ENCODE measurements around the gene HPCAL4. TPM values are rescaled to one million over a fixed set of nuclear protein-coding genes. Genes with fewer than 3 reads are reported as not detected.

The HPCAL4 gene
- total RNA-seq, 1 donor from 2014 or later, result 1.1 TPM

DNA sequence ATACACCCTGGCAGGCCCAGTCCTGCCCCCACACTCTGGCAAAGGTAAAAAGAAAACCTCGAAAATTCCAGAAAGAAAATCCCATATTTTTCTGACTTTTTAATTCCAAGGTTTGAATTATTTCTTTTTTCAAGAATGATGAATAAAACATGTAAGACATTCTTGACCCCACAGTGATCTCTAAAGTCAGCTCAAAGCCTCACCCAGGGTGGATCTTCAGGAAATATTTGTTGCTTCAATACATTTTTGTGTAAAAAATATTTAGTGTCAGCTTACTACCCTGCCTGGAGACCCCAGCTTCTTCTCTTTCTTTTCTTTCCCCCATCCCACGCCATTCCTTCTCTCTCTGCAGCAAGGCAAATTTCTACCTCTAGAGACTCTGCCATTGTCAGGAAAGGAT, 12.3 kb downstream of the HPCAL4 start:
- intact Hi-C loops (cut with micrococcal nuclease), result no loop called here

DNA sequence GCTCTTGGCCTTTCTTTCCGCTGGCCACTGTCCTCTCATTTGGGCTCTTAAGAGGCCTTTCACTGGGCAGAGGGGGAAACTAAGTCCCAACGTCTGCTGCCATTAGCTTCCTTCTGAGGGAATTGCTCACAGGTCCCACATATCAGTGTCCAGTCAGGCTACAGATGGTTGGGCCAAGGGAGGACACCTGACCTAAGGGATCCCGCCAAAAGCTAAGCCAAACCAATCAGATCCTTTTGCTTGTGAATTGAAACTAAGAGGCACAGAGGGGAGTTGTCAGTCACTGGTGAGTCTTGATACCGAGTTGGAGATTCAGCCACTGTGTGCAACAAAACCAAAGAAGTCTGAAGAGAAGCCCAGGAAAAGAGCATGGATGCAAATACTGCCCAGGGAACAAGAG, 13.6 kb downstream of the HPCAL4 start:
- intact Hi-C loops (cut with micrococcal nuclease), result no loop called here

DNA sequence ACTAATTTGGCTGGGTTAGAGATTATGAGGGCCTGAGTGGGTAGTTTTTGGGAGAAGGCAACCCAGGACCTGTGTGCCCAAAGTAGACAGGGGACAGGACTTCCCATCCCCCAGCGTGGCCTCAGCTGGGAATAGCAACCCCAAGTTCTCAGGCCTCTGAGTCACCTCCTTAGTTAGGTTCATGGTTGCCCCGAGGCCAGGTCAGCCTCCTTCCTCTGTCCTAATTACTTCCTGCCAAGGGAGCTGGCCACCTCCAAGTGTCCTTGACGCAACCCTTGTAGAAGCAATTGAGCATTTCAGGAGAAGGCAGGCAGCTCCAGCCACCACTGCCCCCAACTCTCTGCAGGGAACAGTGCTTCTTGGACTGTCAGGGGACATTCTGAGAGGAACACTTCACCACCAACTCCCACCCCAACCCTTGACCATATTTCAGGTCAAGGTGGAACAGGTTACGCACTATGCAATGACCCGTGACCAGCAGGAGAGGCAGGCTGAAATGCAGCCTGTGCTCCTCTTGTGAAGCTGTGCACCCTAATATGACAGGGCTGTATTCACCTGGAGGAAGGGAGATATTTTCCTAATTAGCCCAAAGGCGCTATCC, 14.2 kb downstream of the HPCAL4 start:
- intact Hi-C loops (cut with micrococcal nuclease), result no loop called here

DNA sequence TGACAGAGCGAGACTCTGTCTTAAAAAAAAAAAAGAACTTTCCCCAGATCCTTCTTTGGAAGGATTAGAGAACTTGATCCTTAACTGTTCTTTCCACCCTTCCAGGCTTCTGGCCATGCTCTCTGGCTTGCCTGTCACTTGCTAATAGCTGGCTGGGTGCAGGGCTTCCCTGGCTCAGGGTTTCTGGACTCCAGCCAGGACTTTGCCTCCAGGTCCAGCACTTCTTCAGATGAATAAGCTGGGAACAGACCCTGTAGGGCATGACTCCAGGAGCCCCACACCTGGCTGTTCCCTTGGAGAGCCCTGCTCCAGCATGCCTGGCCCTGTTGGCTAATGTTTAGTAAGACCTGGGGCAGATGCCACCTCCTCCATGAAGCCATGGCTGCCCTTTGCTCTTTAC, 16.0 kb downstream of the HPCAL4 start:
- intact Hi-C loops (cut with micrococcal nuclease), result no loop called here

DNA sequence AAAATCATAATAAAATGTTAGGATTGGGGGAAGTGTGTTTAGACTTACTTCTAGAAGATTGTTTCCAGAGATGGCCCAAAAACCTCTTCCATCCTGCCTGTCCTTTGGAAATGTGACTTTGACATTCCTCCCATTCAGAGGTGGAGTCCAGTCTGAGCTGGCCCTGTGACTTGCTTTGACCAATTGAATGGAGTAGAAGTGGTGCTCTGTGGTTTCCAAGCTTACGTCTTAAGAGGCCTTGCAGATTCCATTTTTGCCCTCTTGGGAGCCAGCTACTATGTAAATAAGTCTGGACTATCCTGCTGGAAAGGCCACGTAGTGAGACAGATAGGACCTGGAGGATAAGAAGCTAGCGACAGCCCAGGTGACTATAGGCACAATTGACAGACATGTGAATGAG, 18.0 kb downstream of the HPCAL4 start:
- intact Hi-C loops (cut with micrococcal nuclease), result loop anchor here (2.0 to 5.0 kb wide), 2 partner anchors 18 to 49 kb away; partner anchors contain the start of gene HPCAL4

DNA sequence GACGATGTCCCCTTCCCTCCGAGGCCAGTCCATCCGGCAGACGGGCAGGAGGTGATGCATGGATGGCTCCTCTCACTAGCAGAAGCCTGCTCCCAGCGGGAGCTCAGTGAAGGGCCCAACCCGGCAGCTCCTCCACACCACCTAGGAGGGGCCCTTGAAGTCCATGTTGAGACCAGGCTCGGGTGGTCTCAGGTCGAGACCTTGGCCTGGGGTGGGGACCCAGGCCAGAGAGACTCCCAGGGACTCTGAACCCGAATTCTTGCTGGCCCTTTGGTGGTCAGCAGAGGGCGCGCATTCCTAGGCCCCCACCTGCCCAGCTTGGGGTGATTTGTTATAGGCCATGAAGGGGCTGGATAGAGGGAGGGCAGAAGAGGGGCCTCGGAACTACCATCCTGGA, 18.7 kb downstream of the HPCAL4 start:
- intact Hi-C loops (cut with micrococcal nuclease), result loop anchor here (2.0 to 5.0 kb wide), 2 partner anchors 18 to 50 kb away; partner anchors contain the start of gene HPCAL4

DNA sequence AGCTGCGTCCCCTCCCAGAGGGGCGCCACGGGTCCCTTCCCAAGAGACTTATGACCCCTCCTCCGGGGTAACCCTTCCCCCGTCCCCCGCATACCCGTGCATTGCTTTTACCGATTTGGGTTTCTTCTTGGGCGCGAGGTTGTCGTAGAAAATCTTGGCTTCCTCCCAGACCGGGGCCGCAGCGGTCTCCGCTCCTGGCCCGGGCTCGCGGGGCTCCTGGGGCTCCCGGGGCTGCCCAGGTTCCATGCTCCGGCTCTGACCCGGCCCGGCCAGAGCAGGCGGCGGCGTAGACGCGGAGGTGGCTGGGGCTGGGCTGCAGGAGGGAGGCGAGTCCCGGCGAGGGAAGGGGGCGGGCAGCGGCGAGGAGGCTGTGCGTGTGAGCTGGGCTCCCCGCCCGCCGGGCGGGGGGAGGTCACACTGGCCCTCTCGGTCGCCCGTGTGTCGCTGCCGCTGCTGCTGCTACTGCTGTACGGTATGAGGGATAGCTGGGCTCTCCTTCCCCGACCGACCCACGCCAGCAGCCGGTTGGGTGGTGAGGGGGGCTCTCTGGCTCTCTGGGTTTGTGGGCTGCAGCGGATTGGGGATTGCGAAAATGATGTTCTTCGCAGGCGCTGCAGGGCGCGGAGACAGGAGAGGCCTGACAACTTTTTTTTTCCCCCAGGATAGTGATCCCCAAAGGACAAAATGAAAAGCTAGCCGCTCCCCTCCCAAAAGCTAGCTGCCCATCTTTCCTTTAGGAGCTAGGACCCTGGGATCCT, 19.3 kb downstream of the HPCAL4 start, which contains the start of gene NT5C1A:
Gene NT5C1A (minus strand): TSS at position 315 of the 758 bp plus-strand sequence. CDS start 69 bp downstream, at position 246.
- intact Hi-C loops (cut with micrococcal nuclease), result loop anchor here (2.0 to 5.0 kb wide), 2 partner anchors 19 to 50 kb away; partner anchors contain the start of gene HPCAL4

DNA sequence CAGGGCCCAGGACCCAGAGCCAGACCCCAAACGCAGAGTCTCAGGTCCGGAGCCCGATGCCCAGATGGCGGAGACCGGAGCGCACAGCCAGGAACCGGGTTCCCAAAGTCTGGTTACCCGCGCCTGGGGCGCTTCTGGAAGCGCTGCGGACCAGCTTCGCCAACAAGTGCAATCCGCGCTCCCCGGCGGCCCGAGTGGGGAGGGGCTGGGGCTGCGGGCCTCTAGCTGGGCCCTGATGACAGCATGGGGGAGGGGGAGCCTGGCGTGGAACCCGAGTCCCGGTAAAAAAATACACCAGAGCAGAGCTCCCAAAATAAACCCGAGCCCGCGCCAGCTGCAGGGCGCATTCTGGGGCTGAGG, 19.8 kb downstream of the HPCAL4 start:
- intact Hi-C loops (cut with micrococcal nuclease), result loop anchor here (5.0 kb wide), 1 partner anchor 51 kb away; no protein-coding TSS in a partner anchor

DNA sequence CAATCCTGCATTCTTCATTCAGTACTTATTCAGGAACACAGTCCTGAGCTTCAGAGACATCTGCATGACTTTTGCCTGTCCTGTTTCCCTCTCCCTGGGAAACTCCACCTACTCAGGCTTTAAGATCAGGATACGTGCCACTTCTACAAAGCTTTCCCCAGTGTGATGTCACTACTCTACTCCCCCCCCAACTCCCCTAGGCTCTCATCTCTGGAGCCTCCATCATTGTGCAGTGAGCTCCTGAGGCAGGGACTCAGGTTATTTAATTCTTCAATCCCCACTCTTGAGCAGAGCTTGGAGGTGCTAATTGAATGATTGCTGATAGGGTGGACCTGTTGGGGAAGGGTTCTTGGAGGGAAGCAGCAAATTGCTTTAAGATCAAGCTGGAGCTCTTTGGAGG, 20.5 kb downstream of the HPCAL4 start:
- intact Hi-C loops (cut with micrococcal nuclease), result loop anchor here (5.0 kb wide), 1 partner anchor 52 kb away; no protein-coding TSS in a partner anchor

DNA sequence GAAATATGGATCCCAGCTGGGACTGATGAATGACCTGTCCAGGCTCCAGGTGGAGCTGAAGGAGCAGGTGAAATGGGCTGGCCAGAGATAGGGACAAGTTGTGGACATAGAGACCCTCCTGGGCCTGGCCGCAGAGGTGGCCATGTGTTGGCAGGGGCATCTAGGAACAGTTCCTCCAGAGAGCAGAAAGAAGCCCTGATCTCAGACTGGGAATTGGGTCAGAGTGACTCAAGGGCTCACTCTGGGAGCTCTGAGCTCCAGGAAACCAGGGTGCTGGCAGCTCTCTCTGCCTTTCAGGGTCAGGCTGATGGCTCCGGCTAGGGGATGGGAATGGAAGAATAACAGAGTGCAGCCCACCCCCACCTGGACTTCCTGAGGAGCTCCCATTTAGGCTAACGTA, 22.3 kb downstream of the HPCAL4 start:
- intact Hi-C loops (cut with micrococcal nuclease), result no loop called here

DNA sequence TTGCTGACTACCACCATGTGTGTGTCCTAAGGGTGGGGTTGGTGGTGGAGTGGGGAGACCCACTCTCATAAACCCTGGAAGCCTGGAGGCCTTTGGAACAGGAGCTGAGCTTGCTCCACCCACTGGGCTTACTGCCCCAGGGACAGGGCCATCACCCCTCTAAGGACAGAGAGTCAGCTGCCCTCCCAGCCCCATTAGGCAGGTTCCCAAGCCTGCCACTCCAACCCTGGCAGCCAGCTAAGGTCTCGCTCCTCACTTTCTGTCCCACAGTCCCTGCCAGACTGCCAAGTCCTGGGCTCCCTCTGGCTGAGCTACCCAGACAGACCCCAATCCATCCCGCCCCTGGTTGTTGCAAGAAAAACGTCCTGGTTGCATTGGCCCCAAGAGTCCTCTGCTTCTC, 23.1 kb downstream of the HPCAL4 start:
- intact Hi-C loops (cut with micrococcal nuclease), result no loop called here

DNA sequence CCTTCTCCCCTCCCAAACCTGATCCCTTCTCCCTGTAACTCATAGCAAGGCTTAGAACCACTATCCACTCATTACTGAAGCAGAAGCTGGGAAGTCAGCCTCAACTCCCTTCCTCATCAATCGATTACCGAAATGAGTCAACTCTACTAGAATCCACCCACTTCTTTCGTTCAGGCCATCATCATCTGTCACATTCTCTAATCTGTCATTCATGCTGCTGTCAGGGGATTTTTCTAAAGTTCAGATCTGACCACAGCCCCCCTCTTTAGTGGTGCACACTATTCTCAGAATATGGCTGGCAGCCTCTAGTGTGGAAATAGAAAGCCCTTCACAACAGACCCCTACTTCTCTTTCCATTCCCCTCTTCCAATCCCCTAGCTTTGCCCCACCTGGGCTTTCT, 24.5 kb downstream of the HPCAL4 start:
- intact Hi-C loops (cut with micrococcal nuclease), result no loop called here

DNA sequence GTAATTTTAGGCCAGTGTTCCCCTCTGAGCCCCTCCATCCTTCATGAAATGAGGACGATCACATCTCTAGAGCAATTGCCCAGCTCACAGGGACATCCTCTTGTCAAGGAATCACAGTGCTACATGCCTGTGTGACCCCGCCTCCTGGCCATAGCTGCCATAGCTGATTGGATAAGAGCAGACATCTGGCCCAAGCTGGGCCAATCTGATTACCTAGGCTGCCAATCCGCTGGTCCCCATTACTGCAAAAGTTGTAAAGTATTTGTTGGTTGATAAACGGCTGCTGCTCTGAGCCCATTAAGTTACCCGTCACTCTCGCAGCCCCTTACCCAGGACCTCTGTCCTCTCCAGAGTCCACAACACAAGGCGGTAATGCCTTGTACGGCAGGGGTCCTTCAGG, 27.7 kb downstream of the HPCAL4 start:
- intact Hi-C loops (cut with micrococcal nuclease), result no loop called here

DNA sequence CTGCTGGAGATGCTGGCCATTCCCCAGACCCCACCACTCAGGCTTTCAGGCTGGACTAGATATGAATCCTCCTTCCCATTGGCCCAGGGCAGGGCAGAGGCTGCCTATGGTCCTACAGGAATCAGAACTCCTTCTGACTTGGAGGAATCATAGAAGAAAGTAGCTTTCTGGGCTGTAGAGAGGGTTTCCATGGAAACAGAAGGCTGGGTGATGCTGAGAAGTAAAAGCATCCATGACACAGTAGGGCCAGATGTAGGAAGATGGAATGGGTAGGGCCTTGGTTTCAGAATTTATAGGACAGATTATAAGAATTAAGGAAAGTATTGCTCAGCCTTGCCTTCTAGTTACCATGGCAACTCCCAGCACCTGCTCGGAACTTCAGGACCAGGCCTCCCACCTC, 28.4 kb downstream of the HPCAL4 start:
- intact Hi-C loops (cut with micrococcal nuclease), result no loop called here

DNA sequence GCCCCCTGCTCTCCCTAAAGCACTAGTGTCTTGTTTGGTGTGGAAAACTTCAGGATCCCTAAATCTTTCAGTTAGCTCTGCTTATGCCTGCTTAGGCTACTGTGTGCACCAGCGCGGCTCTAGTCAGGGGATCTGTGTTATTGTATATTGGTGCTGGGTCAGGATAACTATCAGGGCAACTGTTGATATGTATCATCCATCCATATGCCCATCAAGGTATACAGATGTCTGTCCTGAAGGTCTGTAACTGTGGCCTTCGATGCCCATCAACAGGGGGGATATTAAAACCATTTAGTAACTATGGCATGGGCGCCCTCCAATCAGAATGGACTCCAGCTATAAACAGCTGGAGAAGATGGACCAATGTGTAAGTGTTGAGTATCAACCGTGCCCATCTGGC, 31.7 kb downstream of the HPCAL4 start:
- intact Hi-C loops (cut with micrococcal nuclease), result loop anchor here (5.0 kb wide), 1 partner anchor 63 kb away; no protein-coding TSS in a partner anchor

DNA sequence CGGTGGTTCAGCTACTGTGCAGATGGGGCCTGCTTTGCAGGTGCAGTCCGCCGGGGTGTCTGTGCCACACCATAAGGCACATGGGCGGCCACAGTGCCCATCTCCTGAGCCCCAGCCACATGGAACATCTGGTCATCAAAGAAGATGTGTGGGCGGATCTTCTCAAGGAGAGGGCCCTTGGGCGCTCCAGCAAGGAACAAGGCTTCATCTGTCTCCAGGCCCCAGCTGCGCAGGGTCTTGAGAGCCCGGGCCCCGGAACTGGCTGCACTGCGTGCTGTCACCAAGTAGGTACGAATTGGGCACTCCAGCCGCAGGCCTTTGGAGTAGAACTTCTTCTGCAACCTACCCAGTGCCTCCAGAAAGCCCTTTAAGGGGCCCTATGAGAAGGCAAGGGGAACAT, 32.1 kb downstream of the HPCAL4 start:
- intact Hi-C loops (cut with micrococcal nuclease), result loop anchor here (5.0 kb wide), 1 partner anchor 63 kb away; no protein-coding TSS in a partner anchor

DNA sequence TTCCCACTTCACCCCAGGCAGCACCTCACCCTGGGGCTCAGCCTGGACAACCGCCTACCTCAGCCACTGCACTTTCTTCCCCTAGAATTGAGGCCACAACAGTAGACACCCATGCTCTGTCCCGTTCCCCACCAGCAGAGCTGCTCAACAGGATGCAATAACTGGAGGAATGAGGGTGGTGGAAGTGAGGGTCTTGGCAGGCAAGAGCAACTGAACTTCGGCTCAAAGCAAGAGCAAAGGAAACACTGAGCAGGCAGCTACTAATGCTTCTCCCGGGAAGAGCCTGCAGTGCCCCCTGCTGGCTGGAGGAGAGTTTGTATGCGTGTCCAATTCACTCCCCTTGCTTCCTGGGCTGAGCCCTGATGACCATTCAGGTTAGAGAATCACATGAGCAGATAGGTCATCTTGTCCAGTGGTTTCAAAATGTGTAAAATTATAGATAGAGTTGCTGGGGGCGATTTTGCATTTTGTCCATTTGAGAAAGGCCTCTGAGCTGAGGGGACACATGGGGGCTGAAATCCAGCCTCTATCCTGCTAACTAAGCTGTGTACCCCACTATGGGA, 33.2 kb downstream of the HPCAL4 start:
- intact Hi-C loops (cut with micrococcal nuclease), result loop anchor here (1.0 to 5.0 kb wide), 2 partner anchors 52 to 64 kb away; no protein-coding TSS in a partner anchor

DNA sequence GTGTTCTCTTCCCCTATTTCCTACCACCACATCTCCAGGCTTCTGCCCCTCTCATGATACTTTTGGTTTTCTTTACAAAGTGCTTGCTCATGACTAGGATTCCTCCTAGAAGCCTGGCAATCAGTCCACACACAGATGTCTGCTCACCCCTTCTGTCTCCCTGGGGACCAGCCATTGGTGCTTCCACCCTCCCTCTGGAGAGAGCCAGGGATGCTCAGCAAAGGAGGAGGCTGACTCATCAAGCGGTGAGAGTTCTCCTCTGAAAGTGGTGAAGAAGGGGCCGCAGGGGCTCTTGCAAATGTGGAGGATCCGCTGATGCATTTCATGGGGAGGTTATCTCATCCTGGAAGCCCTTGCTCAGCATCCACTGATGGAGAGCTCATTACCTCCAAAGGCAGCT, 33.8 kb downstream of the HPCAL4 start:
- intact Hi-C loops (cut with micrococcal nuclease), result loop anchor here (5.0 kb wide), 1 partner anchor 65 kb away; no protein-coding TSS in a partner anchor

DNA sequence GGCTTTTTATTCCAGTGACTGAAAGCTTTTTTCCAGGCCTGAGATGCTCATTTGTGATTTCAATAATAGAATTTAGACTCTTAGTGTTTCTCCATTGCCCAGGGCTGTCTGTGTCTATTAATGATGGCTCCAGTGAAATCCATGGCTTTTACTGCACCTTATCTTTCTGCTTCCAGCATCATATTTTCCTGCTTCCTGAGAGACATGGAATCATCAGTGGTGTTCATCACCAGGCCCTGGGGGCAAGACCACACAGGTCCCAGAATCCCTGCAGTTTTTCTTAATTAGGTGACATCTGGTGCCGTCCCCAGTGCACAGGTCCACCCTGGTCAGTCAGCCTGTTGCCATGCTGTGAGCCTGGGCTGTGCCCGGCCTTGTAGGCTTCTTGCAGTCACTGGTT, 34.8 kb downstream of the HPCAL4 start:
- intact Hi-C loops (cut with micrococcal nuclease), result loop anchor here (5.0 kb wide), 1 partner anchor 66 kb away; no protein-coding TSS in a partner anchor

DNA sequence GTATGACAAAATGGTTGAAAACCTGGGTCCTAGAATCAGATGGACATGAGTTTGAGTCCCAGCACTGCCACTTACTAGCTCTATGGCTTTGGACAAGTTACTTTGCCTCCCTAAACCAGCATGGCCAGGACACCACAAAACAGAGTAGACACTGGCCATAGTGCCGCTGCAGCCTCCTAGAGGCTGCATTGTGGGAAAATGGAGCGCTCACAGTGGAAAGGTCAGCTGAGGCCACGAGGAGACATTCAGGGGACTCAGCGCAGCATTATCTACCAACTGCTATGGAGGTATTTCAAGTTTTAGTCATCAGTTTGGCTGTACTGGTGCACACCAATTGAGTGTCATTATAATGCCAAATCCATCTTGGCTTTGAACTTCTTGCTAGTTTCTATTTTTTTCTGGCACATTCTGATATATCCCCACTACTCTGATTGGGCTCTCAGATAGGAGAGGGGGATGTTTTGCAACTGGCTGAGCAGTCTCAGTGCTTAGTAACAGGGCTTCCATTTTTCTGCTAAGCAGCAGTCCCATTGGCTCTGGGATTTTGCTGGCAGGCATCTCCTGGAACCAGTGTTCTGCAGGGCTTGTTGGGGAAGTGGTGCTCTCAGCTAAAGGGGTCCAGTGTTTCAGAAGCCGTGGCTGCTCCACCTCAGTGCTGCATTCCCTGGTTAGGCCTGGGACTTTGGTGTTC, 35.5 kb downstream of the HPCAL4 start:
- intact Hi-C loops (cut with micrococcal nuclease), result loop anchor here (5.0 kb wide), 1 partner anchor 67 kb away; no protein-coding TSS in a partner anchor

DNA sequence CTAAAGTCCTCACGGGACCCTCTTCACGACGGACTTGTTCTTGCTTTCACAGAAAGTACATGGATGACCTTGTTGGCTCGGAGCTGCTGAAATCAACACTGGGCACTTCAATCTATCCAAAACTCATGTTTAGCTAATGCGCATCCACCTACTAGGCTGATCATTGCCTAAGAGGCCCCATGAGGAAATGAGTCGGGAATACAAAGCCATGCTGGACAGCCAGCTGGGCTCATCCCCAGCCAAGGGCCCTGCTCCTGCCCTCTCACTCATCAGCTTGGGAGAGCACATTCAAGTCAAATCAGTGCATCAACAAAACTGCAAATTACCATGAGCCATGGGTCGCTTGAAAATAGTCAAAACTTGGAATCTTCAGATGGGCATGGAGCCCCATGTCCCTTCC, 36.9 kb downstream of the HPCAL4 start:
- intact Hi-C loops (cut with micrococcal nuclease), result no loop called here
